DOHH2 (cell line): ENCODE data around the gene UNC79.

Experiments
- H3F3A ChIP-seq: fragments of 200-600 bp; sonication (generic), shearing (Covaris generic); 2 replicates; pipeline ENCODE4 v1.6.0; 2016; ENCODE audit warnings: antibody characterized with exemption, mild to moderate bottlenecking; ENCODE audit not compliant: control insufficient read depth, insufficient read depth
- H3K27ac ChIP-seq: fragments of 200-600 bp; sonication (generic); 2 replicates; pipeline ENCODE4 v1.5.1; 2014; ENCODE audit warnings: low read depth, mild to moderate bottlenecking, low read length, moderate library complexity
- H3K27me3 ChIP-seq: fragments of 200-600 bp; sonication (generic); 2 replicates; pipeline ENCODE4 v1.6.1; 2014; ENCODE audit warnings: mild to moderate bottlenecking, low read length, mixed read lengths; ENCODE audit not compliant: control insufficient read depth
- H3K36me3 ChIP-seq: fragments of 200-600 bp; sonication (generic); 2 replicates; pipeline ENCODE4 v1.6.1; 2014; ENCODE audit warnings: mild to moderate bottlenecking, low read length, moderate library complexity, mixed read lengths; ENCODE audit not compliant: control insufficient read depth
- H3K4me1 ChIP-seq: fragments of 200-600 bp; sonication (generic); 2 replicates; pipeline ENCODE4 v1.6.1; 2014; ENCODE audit warnings: mild to moderate bottlenecking, low read length, mixed read lengths; ENCODE audit not compliant: control insufficient read depth
- H3K4me2 ChIP-seq: fragments of 200-600 bp; sonication (generic); 2 replicates; pipeline ENCODE4 v1.6.0; 2014; ENCODE audit warnings: mild to moderate bottlenecking, low read length, moderate library complexity
- H3K4me3 ChIP-seq: fragments of 200-600 bp; sonication (generic); 2 replicates; pipeline ENCODE4 v1.5.1; 2014; ENCODE audit warnings: mild to moderate bottlenecking, low read length, mixed read lengths
- H3K79me2 ChIP-seq: fragments of 200-600 bp; sonication (generic); 2 replicates; pipeline ENCODE4 v1.6.1; 2014; ENCODE audit warnings: mild to moderate bottlenecking, low read length, mixed read lengths; ENCODE audit not compliant: control insufficient read depth
- H3K9me2 ChIP-seq: fragments of 200-600 bp; sonication (generic); replicated peaks from 2 replicates; pipeline ENCODE4 v1.6.1; 2014; ENCODE audit warnings: mild to moderate bottlenecking, low read length, mixed read lengths; ENCODE audit not compliant: control insufficient read depth
- H3K9me3 ChIP-seq: fragments of 200-600 bp; sonication (generic); 2 replicates; pipeline ENCODE4 v1.6.1; 2014; ENCODE audit warnings: antibody characterized with exemption, low read length, mixed read lengths; ENCODE audit not compliant: control insufficient read depth, insufficient read depth
- H4K20me1 ChIP-seq: fragments of 200-600 bp; sonication (generic); 2 replicates; pipeline ENCODE4 v1.6.0; 2014; ENCODE audit warnings: low read depth, mild to moderate bottlenecking, antibody characterized with exemption, low read length, moderate library complexity; ENCODE audit not compliant: control insufficient read depth, insufficient read depth
- CTCF ChIP-seq: fragments of 200-600 bp; sonication (generic); IDR thresholded peaks from one replicate; pipeline ENCODE4 v1.5.1; 2014; ENCODE audit warnings: antibody characterized with exemption, mild to moderate bottlenecking, low read depth, low read length; ENCODE audit not compliant: poor library complexity, severe bottlenecking
- EZH2phosphoT487 ChIP-seq: fragments of 200-600 bp; sonication (generic); IDR thresholded peaks from 2 replicates; pipeline ENCODE4 v1.6.1; 2017; ENCODE audit warnings: borderline replicate concordance, mild to moderate bottlenecking, antibody characterized with exemption, low read length, moderate library complexity, mixed read lengths

Gene UNC79

DNA sequence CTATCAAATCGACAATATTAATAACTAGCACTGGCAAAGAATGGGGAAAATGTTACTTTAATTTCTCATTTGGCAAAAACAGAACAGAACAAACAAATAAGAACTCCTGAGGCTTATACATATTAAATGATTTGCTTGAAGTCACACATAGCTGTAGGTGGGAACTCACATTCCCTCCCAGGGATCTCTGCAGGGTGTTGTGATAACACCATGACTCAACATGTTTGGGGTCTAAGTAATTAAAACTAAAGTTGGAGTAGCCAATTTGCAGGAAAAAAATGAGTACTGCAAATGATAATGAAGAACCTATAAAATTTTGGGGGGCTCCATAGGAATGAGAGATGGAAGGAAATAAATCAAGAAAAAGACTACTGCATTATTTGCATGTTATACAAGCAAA, 27.5 kb downstream of the UNC79 start:
- Histone ChIP-seq H3F3A (no peaks in the 10 kb centered on the region), H3K9me3 (no peaks in the 10 kb centered on the region), H3K4me3 (no peak overlapping the region), H3K4me2 (no peak overlapping the region), H3K79me2 (no peaks in the 10 kb centered on the region), H3K27ac (no peak overlapping the region), H4K20me1 (no peaks in the 10 kb centered on the region), H3K27me3 (0 out of 2 replicates have a peak, but pooled peaks cover 6% of the 10 kb centered on the region), H3K9me2 (no peaks in the 10 kb centered on the region), H3K4me1 (no peaks in the 10 kb centered on the region), H3K36me3 (no peaks in the 10 kb centered on the region)
- no peak for TF ChIP-seq CTCF
- no peak for TF ChIP-seq EZH2phosphoT487

DNA sequence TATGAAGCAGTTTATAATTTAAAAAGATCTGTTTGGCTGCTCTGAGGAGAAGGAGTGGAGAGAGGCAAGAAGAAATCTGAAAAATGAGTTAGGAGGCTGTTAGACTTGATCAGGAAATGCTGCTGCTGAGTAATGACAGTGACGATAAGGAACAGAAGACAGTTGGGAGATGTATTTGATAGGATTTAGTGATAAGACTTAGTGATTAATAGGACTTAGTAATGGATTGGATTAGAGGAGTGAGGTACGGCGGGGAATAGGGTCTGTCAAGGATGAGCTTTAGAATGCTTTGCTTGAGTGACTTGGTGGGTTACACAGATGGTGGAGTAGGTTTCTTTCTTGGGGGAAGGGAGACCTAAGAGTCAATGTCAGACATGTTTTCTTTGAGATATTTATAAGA, 31.7 kb downstream of the UNC79 start:
- no peak overlapping the region for H3K27ac ChIP-seq
- H3K4me1 ChIP-seq = no peaks in the 10 kb centered on the region
- no peaks in the 10 kb centered on the region for H3K9me2 ChIP-seq
- no peaks in the 10 kb centered on the region for H3K36me3 ChIP-seq
- no peaks in the 10 kb centered on the region for H3K27me3 ChIP-seq
- no peaks in the 10 kb centered on the region for H3F3A ChIP-seq
- no peak for TF ChIP-seq CTCF
- TF ChIP-seq EZH2phosphoT487 = no peak
- no peaks in the 10 kb centered on the region for H4K20me1 ChIP-seq
- H3K4me2 ChIP-seq = no peak overlapping the region
- no peak overlapping the region for H3K4me3 ChIP-seq
- no peaks in the 10 kb centered on the region for H3K9me3 ChIP-seq
- no peaks in the 10 kb centered on the region for H3K79me2 ChIP-seq

DNA sequence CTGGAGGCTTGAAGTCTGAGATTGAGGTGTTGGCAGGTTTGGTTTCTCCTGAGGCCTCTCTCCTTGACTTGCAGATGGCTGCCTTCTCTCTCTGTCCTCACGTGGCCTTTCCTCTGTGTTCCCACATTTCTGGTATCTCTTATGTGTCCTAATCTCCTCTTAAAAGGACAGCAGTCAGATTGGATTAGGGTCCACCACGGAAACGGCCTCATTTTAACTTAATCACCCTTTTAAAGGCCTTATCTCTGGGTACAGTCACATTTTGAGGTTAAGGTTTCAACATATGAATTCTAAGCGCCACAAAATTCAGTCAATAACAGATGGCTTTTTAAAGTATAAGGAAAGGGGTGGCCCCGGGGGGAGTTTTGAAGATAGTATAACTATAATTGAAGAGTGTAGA, 33.5 kb downstream of the UNC79 start:
- no peak for TF ChIP-seq CTCF
- TF ChIP-seq EZH2phosphoT487 = no peak
- H3K4me1 ChIP-seq = no peaks in the 10 kb centered on the region
- 0 out of 2 replicates have a peak, but pooled peaks cover 6% of the 10 kb centered on the region for H3K27me3 ChIP-seq
- no peaks in the 10 kb centered on the region for H4K20me1 ChIP-seq
- H3K4me3 ChIP-seq = no peak overlapping the region
- no peaks in the 10 kb centered on the region for H3K9me2 ChIP-seq
- H3F3A ChIP-seq = no peaks in the 10 kb centered on the region
- H3K36me3 ChIP-seq = no peaks in the 10 kb centered on the region
- H3K27ac ChIP-seq = no peak overlapping the region
- H3K79me2 ChIP-seq = no peaks in the 10 kb centered on the region
- H3K4me2 ChIP-seq = no peak overlapping the region
- H3K9me3 ChIP-seq = no peaks in the 10 kb centered on the region

- Histone ChIP-seq H3K4me3 (no peak overlapping the region), H4K20me1 (no peaks in the 10 kb centered on the region)
Observed at GRCh38 chr14:93475471-93475870, 44.7 kb downstream of the UNC79 start.

More at GRCh38 chr14:93475471-93475870, 44.7 kb downstream of the UNC79 start:
- Histone ChIP-seq H3K4me1 (no peaks in the 10 kb centered on the region), H3K36me3 (no peaks in the 10 kb centered on the region), H3K79me2 (no peaks in the 10 kb centered on the region), H3F3A (no peaks in the 10 kb centered on the region), H3K9me2 (no peaks in the 10 kb centered on the region), H3K27ac (no peak overlapping the region), H3K4me2 (no peak overlapping the region), H3K27me3 (peaks cover 7% of the 10 kb centered on the region; the same call in 1 of the 2 replicates), H3K9me3 (no peaks in the 10 kb centered on the region)
- TF ChIP-seq EZH2phosphoT487 (no peak), CTCF (no peak)
